Nephron (organoid): ENCODE results near the gene SMIM35.

Experiments used
- H3K27ac Mint-ChIP-seq, 3 experiments: 2 replicates each; pipeline ENCODE4 v1.8.0; 2020; ENCODE audit warnings: mixed read lengths in 3 of 3, mild to moderate bottlenecking in 2 of 3, moderate library complexity in 1 of 3
- H3K27me3 Mint-ChIP-seq: 2 replicates; pipeline ENCODE4 v1.8.0; 2021; ENCODE audit warnings: low read depth, mild to moderate bottlenecking, moderate library complexity, mixed read lengths
- H3K36me3 Mint-ChIP-seq: 2 replicates; pipeline ENCODE4 v1.8.0; 2020; ENCODE audit warnings: low read depth, mixed read lengths
- H3K4me1 Mint-ChIP-seq: 2 replicates; pipeline ENCODE4 v1.8.0; 2020; ENCODE audit warnings: mixed read lengths
- H3K4me3 Mint-ChIP-seq, 3 experiments: 2 replicates each; pipeline ENCODE4 v1.8.0; 2020; ENCODE audit warnings: mild to moderate bottlenecking in 3 of 3, mixed read lengths in 3 of 3, moderate library complexity in 2 of 3
- H3K9me3 Mint-ChIP-seq: 2 replicates; pipeline ENCODE4 v1.8.0; 2020; ENCODE audit warnings: mixed read lengths
- TF ChIP-seq, protein P1 (sequence below), 3 experiments: fragments of 200-600 bp; sonication (generic); IDR thresholded peaks; one replicate each; pipeline ENCODE4 v1.5.0; 2021; ENCODE audit warnings: antibody characterized with exemption in 3 of 3; ENCODE audit not compliant: unreplicated experiment in 3 of 3

The SMIM35 gene

DNA sequence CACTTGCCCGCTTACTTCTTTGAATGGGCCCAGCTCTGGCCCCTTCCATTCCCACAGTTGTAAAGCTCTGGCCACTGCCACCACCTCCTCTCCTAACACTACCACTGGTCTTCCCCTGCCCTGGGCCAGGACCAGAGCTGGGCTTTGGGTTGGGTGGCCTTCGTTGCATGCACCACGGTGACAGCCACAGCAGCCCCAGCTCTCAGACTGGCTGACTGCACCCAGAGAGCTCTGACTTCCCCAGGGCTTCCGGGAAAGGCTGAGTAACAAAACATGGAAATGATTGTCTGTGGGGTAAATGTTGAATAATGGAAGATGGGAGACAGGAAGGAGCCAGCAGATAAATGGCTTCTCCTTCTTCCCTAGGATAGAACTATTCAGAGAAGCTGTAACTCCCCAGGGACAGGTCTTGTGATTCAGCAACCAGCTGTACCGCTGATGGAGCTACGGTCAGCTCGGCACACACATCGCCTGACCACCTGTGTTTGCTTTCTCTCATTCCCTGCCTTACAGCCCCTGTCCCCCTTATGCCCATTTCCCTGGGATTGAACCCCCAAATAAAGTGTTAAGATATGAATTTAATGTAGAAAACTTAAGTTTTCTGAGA is 38.3 kb upstream of the SMIM35 start:
- TF ChIP-seq, protein P1, sequence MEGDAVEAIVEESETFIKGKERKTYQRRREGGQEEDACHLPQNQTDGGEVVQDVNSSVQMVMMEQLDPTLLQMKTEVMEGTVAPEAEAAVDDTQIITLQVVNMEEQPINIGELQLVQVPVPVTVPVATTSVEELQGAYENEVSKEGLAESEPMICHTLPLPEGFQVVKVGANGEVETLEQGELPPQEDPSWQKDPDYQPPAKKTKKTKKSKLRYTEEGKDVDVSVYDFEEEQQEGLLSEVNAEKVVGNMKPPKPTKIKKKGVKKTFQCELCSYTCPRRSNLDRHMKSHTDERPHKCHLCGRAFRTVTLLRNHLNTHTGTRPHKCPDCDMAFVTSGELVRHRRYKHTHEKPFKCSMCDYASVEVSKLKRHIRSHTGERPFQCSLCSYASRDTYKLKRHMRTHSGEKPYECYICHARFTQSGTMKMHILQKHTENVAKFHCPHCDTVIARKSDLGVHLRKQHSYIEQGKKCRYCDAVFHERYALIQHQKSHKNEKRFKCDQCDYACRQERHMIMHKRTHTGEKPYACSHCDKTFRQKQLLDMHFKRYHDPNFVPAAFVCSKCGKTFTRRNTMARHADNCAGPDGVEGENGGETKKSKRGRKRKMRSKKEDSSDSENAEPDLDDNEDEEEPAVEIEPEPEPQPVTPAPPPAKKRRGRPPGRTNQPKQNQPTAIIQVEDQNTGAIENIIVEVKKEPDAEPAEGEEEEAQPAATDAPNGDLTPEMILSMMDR (IDR thresholded peaks at IDR 0.05; ENCODE audit: unreplicated experiment in 3 of 3): no peak
- Mint-ChIP-seq H3K4me3 (no peak overlapping the region), H3K4me1 (peaks cover 31% of the 10 kb centered on the region), H3K36me3 (peaks cover 9% of the 10 kb centered on the region), H3K9me3 (peaks cover 6% of the 10 kb centered on the region), H3K27me3 (peaks cover 3% of the 10 kb centered on the region), H3K27ac (no peak overlapping the region)

DNA sequence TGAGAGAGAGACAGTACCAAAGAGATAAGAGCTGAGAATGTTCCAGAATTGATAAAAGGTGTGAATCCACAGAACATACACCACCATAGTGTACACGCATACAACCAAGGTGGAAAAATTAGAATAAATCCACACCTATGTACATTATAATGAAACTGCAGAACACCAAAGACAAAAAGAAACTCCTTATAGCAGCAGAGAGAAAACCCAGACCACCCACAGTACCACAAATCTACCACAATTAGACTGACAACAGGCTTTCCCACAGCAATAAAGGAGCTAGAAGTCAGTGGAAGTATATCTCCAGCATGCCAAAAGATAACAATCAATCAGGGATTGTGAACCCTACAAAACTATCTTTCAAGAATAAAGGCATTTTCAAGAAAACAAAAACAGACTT is 34.0 kb upstream of the SMIM35 start:
- H3K9me3 Mint-ChIP-seq: peaks cover 6% of the 10 kb centered on the region
- no peak overlapping the region for H3K4me3 Mint-ChIP-seq
- peaks cover 11% of the 10 kb centered on the region for H3K27me3 Mint-ChIP-seq
- TF ChIP-seq, protein P1 (IDR thresholded peaks at IDR 0.05; ENCODE audit: unreplicated experiment in 3 of 3): no peak
- peaks cover 8% of the 10 kb centered on the region for H3K4me1 Mint-ChIP-seq
- H3K36me3 Mint-ChIP-seq: peaks cover 11% of the 10 kb centered on the region
- H3K27ac Mint-ChIP-seq: no peak overlapping the region

DNA sequence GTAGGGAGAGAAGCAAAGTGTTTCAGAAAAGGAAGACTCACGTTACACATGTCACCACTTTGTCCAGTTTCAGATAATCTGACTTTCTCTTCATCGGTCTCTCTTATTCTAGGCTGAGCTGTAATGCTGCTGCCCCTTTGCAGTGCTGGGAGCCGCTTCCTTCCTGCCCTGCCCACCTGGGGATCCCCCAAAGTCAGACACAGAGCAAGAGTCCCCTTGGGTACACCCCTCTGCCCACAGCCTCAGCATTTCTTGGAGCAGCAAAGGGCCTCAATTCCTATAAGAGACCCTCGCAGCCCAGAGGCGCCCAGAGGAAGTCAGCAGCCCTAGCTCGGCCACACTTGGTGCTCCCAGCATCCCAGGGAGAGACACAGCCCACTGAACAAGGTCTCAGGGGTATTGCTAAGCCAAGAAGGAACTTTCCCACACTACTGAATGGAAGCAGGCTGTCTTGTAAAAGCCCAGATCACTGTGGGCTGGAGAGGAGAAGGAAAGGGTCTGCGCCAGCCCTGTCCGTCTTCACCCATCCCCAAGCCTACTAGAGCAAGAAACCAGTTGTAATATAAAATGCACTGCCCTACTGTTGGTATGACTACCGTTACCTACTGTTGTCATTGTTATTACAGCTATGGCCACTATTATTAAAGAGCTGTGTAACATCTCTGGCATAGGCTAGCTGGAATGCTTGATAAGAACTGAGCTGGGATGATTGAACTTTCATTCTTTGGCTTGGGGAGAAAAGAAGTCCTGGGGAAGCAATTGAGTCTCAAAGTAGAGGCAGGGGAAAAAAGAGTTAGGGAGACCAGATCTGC is 31.2 kb upstream of the SMIM35 start:
- Mint-ChIP-seq H3K27ac (peak overlapping the region in 2 of 3 experiments; percentile 3 to 21), H3K4me3 (no peak overlapping the region), H3K36me3 (peaks cover 11% of the 10 kb centered on the region), H3K4me1 (peaks cover 8% of the 10 kb centered on the region), H3K9me3 (peaks cover 6% of the 10 kb centered on the region), H3K27me3 (peaks cover 19% of the 10 kb centered on the region)
- TF ChIP-seq, protein P1 (IDR thresholded peaks at IDR 0.05; ENCODE audit: unreplicated experiment in 3 of 3): no peak

DNA sequence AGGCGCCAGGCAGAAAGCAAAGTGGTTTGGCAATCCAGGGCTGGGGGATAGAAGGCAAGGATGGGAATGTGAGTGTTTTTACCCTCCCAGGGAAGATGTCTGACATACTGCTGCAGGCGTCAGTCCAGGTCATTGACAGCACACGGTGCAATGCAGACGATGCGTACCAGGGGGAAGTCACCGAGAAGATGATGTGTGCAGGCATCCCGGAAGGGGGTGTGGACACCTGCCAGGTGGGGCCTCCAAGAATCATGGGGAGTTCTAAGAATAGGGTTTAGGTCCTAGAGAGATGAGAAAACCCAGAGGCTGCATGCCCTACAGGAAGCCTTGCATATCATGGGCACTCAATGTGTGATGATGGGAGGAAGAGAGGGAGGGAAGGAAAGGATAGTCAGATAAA is 28.3 kb upstream of the SMIM35 start:
- Mint-ChIP-seq H3K27me3 (peaks cover 16% of the 10 kb centered on the region), H3K36me3 (peaks cover 2% of the 10 kb centered on the region), H3K4me3 (no peak overlapping the region), H3K27ac (no peak overlapping the region), H3K9me3 (no peaks in the 10 kb centered on the region), H3K4me1 (peaks cover 13% of the 10 kb centered on the region)
- TF ChIP-seq, protein P1 (IDR thresholded peaks at IDR 0.05; ENCODE audit: unreplicated experiment in 3 of 3): no peak

DNA sequence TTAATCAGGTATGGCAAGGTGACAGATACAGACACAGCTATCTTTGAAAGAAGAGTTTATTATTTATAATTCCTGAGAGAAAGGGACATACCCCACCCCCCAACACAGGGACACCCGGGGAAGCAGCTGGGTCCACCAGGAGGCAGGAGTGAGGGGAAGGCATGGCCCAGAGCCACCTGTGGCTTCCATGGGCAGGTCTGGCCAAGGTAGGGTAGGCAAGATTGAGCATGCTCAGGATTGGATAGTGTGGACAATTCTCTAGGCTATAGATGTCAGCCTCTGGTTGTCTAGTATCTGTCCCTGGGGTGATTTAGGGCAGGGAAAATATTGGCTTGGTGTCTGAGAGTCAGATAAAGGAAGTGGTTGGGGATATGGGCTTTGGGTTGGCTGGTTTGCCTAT is 27.5 kb upstream of the SMIM35 start:
- Mint-ChIP-seq H3K9me3 (no peaks in the 10 kb centered on the region), H3K27me3 (peaks cover 22% of the 10 kb centered on the region), H3K4me3 (no peak overlapping the region), H3K27ac (no peak overlapping the region), H3K4me1 (peaks cover 17% of the 10 kb centered on the region), H3K36me3 (no peaks in the 10 kb centered on the region)
- TF ChIP-seq, protein P1 (IDR thresholded peaks at IDR 0.05; ENCODE audit: unreplicated experiment in 3 of 3): no peak
